Keratinocyte (primary cell): Measurements from ENCODE around the gene ARHGAP22.

Source experiments
- CTCF ChIP-seq, 3 experiments: IDR thresholded peaks in 1 of 3; conservative IDR thresholded peaks in 1 of 3; optimal IDR thresholded peaks in 1 of 3; 2 replicates in 2 of 3; 3 replicates in 1 of 3; pipeline versions ENCODE3 to v1.5.1; 2011; ENCODE audit warnings: low read length in 3 of 3, mild to moderate bottlenecking in 3 of 3, moderate library complexity in 2 of 3, control low read depth in 1 of 3, inconsistent platforms in 1 of 3; ENCODE audit not compliant: insufficient read depth in 2 of 3; ENCODE audit errors: extremely low read depth in 1 of 3
- EZH2 ChIP-seq: IDR thresholded peaks from one replicate; pipeline ENCODE4 v1.6.1; 2012; ENCODE audit warnings: inconsistent platforms, mild to moderate bottlenecking, low read length, moderate library complexity

- TF ChIP-seq CTCF (optimal IDR thresholded peaks at IDR 0.05 in 1 of 3, IDR thresholded peaks at IDR 0.05 in 1 of 3, conservative IDR thresholded peaks at IDR 0.05 in 1 of 3; ENCODE audit: extremely low read depth in 1 of 3, insufficient read depth in 2 of 3, low read length in 3 of 3), result no peak
- TF ChIP-seq EZH2, result no peak
Observed at GRCh38 chr10:48451969-48452878, 152.6 kb downstream of the ARHGAP22 start.
